Breast epithelium (tissue), 4 donors: ENCODE data around the gene AK8. TPM values are rescaled to one million over a fixed set of nuclear protein-coding genes. Genes with fewer than 3 reads are reported as not detected.

Experiments used
- DNase-seq, 2 donors: peaks; one replicate each; pipeline ENCODE4 v3.0.0-alpha.2; 2019; ENCODE audit warnings: low spot score in 2 of 2
- H3K27ac ChIP-seq, 2 donors: fragments of 200-600 bp; sonication (generic) in 1 of 2; one replicate each; pipeline ENCODE4 v1.5.1; 2016 to 2019; ENCODE audit warnings: mild to moderate bottlenecking in 1 of 2
- H3K27me3 ChIP-seq, 2 donors: fragments of 200-600 bp; sonication (generic) in 1 of 2; one replicate each; pipeline versions ENCODE4 v1.5.1 to v1.6.0; 2017 to 2019; ENCODE audit warnings: control low read depth in 1 of 2, mild to moderate bottlenecking in 1 of 2
- H3K36me3 ChIP-seq: fragments of 200-600 bp; one replicate; pipeline ENCODE4 v1.5.1; 2019
- H3K4me1 ChIP-seq, 2 donors: fragments of 200-600 bp; sonication (generic); one replicate each; pipeline ENCODE4 v1.5.1; 2016 to 2019; ENCODE audit warnings: control low read depth in 1 of 2
- H3K4me3 ChIP-seq, 3 donors: fragments of 200-600 bp; sonication (generic); 1 replicate in 2 of 3; 2 replicates in 1 of 3; pipeline ENCODE4 v1.5.1; 2016 to 2019; ENCODE audit warnings: mild to moderate bottlenecking in 3 of 3, moderate library complexity in 2 of 3
- H3K9me3 ChIP-seq, 2 donors: fragments of 200-600 bp; sonication (generic) in 1 of 2; one replicate each; pipeline ENCODE4 v1.5.1; 2016 to 2019; ENCODE audit warnings: control low read depth in 1 of 2
- POLR2A ChIP-seq: fragments of 450-650 bp; IDR thresholded peaks from one replicate; pipeline ENCODE4 v1.6.1; 2016; ENCODE audit warnings: antibody characterized with exemption, mild to moderate bottlenecking, moderate library complexity
- POLR2AphosphoS5 ChIP-seq, 3 donors: sonication (generic); formaldehyde crosslinking; IDR thresholded peaks; one replicate each; pipeline ENCODE4 v1.6.1; 2017; ENCODE audit warnings: antibody characterized with exemption in 3 of 3
- intact Hi-C: fragments of 100-400 bp; cut with DNase I; formaldehyde crosslinking; loops from one replicate; pipeline ENCODE4 v1.15.1; 2023; ENCODE audit warnings: low total_unique reads
- total RNA-seq, 3 donors: library from RNA; depleted of rRNA; stranded (reverse); fragments of >200 nt; gene quantifications; one replicate each; pipeline ENCODE4 v1.1.0, GENCODE V29; 2016
- TF ChIP-seq, protein P1 (sequence below), 3 donors: fragments of 450-650 bp; IDR thresholded peaks; one replicate each; pipeline ENCODE4 v1.5.1; 2016 to 2017; ENCODE audit warnings: antibody characterized with exemption in 3 of 3, mild to moderate bottlenecking in 3 of 3, moderate library complexity in 3 of 3

The AK8 gene
- total RNA-seq, 3 donors from 2014 or later: 0.66 to 2.6 (median 1.0) TPM

DNA sequence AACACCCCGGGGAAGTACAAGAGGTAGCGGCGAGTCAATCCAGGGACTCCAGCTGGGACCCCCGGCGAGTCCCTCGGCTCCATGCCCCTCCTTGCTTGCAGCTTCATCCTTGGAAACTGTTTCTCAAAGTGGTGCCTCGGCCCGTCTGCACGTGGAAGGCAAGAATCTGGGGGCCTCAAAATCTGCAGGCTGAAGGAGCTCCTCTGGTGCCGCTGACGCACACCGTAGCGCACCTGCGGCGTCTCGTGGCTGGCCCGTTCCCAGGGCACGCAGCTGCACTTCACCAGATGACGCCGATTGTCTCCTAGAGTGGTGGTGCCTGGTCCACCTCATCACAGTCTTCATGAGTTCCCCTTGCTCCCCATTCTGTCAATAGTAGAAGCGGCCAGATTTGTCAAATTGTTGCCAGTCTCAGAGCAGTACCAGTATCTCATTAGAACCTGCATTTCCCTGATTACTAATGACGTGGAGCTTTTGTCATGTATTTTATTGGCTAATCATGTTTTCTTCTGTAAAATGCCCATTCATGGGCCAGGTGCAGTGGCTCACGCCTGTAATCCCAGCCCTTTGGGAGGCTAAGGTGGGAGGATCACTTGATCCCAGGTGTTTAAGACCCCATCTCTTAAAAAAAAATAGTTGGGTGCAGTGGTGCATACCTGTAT is 169.2 kb downstream of the AK8 start:
- Histone ChIP-seq H3K4me3 (no peak overlapping the region), H3K4me1 (no peaks in the 10 kb centered on the region), H3K27ac (no peak overlapping the region), H3K36me3 (no peaks in the 10 kb centered on the region), H3K9me3 (no peaks in the 10 kb centered on the region), H3K27me3 (no peaks in the 10 kb centered on the region)
- intact Hi-C loops: no loop called here
- TF ChIP-seq, protein P1, sequence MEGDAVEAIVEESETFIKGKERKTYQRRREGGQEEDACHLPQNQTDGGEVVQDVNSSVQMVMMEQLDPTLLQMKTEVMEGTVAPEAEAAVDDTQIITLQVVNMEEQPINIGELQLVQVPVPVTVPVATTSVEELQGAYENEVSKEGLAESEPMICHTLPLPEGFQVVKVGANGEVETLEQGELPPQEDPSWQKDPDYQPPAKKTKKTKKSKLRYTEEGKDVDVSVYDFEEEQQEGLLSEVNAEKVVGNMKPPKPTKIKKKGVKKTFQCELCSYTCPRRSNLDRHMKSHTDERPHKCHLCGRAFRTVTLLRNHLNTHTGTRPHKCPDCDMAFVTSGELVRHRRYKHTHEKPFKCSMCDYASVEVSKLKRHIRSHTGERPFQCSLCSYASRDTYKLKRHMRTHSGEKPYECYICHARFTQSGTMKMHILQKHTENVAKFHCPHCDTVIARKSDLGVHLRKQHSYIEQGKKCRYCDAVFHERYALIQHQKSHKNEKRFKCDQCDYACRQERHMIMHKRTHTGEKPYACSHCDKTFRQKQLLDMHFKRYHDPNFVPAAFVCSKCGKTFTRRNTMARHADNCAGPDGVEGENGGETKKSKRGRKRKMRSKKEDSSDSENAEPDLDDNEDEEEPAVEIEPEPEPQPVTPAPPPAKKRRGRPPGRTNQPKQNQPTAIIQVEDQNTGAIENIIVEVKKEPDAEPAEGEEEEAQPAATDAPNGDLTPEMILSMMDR (IDR thresholded peaks at IDR 0.05): no peak
- TF ChIP-seq POLR2AphosphoS5 (IDR thresholded peaks at IDR 0.05): no peak
- TF ChIP-seq POLR2A: no peak
- DNase-seq: no peak

DNA sequence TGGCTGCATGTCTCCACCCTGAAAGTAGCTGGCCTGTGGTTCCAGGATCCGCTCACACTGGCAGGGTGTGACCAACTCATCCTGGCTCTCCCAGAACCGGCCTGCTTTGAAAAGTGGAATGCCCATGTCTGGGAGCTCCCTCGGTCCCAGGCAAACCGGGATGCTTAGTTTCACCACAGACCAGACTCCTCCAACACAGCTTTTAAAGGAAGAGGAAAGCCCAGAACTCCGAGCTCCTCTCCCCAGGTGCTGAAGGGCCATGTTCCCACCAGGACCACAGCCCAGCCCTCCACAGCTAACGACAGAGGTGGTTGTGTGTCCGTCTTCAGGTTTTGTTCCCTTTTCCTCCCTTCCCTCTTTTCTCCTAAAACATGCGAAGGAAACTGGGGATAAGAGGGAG is 169.8 kb downstream of the AK8 start:
- Histone ChIP-seq H3K36me3 (no peaks in the 10 kb centered on the region), H3K9me3 (no peaks in the 10 kb centered on the region)
- intact Hi-C loops: no loop called here

DNA sequence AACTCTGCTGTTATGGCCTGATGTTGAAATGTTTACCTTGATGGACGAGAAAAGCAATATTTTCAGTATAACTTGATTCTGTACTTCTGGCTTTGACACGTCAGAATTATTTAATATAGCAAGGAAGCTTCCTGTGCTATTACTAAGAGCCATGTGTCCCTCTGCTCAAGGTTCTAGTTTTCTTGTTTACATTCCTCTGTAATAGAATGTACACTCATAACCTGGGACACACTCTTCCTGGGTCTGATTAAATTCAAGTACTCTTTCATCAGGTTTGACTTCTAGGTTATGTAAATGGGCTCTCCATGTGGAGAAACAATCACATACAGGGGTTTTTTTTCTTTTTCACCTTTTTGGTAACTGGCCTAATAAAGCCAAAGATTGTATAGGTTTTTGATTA is 174.7 kb downstream of the AK8 start:
- peaks cover 0 to 4% of the 10 kb centered on the region in 2 donors for H3K9me3 ChIP-seq
- no peaks in the 10 kb centered on the region for H3K4me1 ChIP-seq
- no peaks in the 10 kb centered on the region for H3K27me3 ChIP-seq
- no peak for DNase-seq
- no peaks in the 10 kb centered on the region for H3K36me3 ChIP-seq
- TF ChIP-seq POLR2A (no peak), POLR2AphosphoS5 (IDR thresholded peaks at IDR 0.05) (no peak)
- TF ChIP-seq, protein P1 (IDR thresholded peaks at IDR 0.05): no peak
- intact Hi-C loops: no loop called here
- H3K27ac ChIP-seq: no peak overlapping the region
- no peak overlapping the region for H3K4me3 ChIP-seq

More for the DNA sequence above, 169.8 kb downstream of the AK8 start:
- H3K4me3 ChIP-seq: no peak overlapping the region
- no peak overlapping the region for H3K27ac ChIP-seq
- DNase-seq: no peak
- H3K27me3 ChIP-seq: no peaks in the 10 kb centered on the region
- no peaks in the 10 kb centered on the region for H3K4me1 ChIP-seq
- TF ChIP-seq POLR2A (no peak), POLR2AphosphoS5 (IDR thresholded peaks at IDR 0.05) (no peak)
- TF ChIP-seq, protein P1 (IDR thresholded peaks at IDR 0.05): no peak

DNA sequence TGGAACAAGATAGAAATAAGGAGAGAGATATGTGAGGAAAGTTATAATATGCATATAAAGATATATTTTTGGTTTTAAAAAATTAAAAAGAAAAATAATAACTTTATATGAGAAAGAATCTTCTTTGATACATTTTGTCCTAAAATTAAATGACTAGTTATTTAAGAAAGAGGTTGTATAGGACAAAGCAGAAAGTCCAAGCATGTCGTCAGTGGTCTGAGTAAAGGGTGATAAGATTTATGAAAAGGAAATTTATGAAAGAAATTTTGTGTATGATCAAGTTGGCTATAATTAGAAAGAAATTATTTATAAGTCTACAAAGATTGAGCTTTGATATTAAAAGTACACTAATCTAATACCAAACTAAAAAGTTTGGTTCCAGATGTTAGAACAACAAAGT is 175.8 kb downstream of the AK8 start:
- Histone ChIP-seq H3K27me3 (no peaks in the 10 kb centered on the region), H3K4me3 (no peak overlapping the region), H3K27ac (no peak overlapping the region), H3K4me1 (no peaks in the 10 kb centered on the region), H3K9me3 (peaks cover 0 to 15% of the 10 kb centered on the region in 2 donors), H3K36me3 (no peaks in the 10 kb centered on the region)
- no peak for DNase-seq
- intact Hi-C loops: no loop called here
- TF ChIP-seq POLR2AphosphoS5 (IDR thresholded peaks at IDR 0.05): no peak
- TF ChIP-seq, protein P1 (IDR thresholded peaks at IDR 0.05): no peak
- TF ChIP-seq POLR2A: no peak

DNA sequence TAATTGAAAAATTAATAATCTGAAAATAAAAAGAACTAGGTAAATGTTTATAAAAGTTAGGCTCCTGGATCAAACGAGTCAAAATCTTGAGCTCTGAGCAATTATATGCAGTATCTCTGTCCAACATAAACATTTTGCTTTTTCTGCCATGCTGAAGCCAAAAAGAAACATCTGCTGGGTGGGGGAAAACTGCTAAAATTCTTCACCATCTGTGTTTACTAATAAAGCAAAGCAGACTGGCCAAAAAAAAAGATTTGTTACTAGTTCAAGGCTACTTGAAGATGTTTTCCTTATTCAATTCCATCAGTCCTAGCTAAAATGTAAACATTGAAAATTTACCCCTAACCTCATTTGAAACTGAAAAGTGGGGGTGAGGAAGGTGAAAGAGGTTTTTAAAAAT is 178.1 kb downstream of the AK8 start:
- H3K4me1 ChIP-seq: no peaks in the 10 kb centered on the region
- H3K36me3 ChIP-seq: no peaks in the 10 kb centered on the region
- H3K4me3 ChIP-seq: no peak overlapping the region
- peaks cover 0 to 25% of the 10 kb centered on the region in 2 donors for H3K9me3 ChIP-seq
- no peak for TF ChIP-seq POLR2A
- TF ChIP-seq, protein P1 (IDR thresholded peaks at IDR 0.05): no peak
- TF ChIP-seq POLR2AphosphoS5 (IDR thresholded peaks at IDR 0.05): no peak
- intact Hi-C loops: no loop called here
- no peak for DNase-seq
- no peak overlapping the region for H3K27ac ChIP-seq
- H3K27me3 ChIP-seq: no peaks in the 10 kb centered on the region
